ENCODE results near the gene HTR1E. TPM values are rescaled to one million over a fixed set of nuclear protein-coding genes. Genes with fewer than 3 reads are reported as not detected.
"Not testable (repeated sequence)": the region's sequence is repeated elsewhere in the genome, so short reads cannot be mapped to it uniquely, and the experiment has no call there.

HTR1E gene
- total and polyA plus RNA-seq, 2 donors (not counting 1 experiment from before 2014, with no cell fraction given) = not detected

DNA sequence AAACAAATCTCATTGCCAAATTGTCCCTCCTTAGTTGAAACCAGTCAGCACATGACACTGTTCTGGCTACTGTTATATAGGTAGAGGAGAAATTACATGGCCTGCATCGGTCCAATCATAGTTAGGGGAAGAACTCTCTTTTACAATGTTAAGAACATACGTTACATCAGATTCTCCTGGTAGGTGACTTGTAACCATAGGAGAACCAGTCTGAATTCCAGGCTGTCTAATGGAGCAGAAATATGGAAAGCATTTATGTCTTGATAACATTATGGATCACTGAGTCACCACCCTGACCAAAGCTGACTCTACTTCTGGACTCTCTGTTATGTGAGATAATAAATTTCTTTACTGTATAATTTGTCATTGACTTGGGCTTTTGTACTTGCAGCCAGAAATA is 40.9 kb downstream of the HTR1E start:
- no peaks in the 10 kb centered on the region for H3K9me3 ChIP-seq (ENCODE audit: control insufficient read depth, insufficient read depth, low read depth, low read length)
- no peaks in the 10 kb centered on the region for H4K20me1 ChIP-seq (ENCODE audit: control insufficient read depth, extremely low read depth, insufficient read depth, low read length)
- H3K27me3 ChIP-seq (ENCODE audit: control insufficient read depth, insufficient read depth, low read length) = no peaks in the 10 kb centered on the region
- no peak overlapping the region for H3K27ac ChIP-seq (ENCODE audit: insufficient read depth, low read length)
- no peak overlapping the region for H2AFZ ChIP-seq (ENCODE audit: low read length)
- H3K36me3 ChIP-seq (ENCODE audit: control insufficient read depth, insufficient read depth, low read length) = no peaks in the 10 kb centered on the region
- no peak overlapping the region for H3K4me3 ChIP-seq (replicated peaks in 1 of 4; ENCODE audit: control extremely low read depth in 1 of 4, insufficient read depth in 1 of 4, low read depth in 3 of 4, low read length in 4 of 4)
- H3K9ac ChIP-seq (ENCODE audit: insufficient read depth, low read length) = no peak overlapping the region
- no peaks in the 10 kb centered on the region for H3K4me1 ChIP-seq (ENCODE audit: control insufficient read depth, extremely low read depth, insufficient read depth, low read length)
- no peak overlapping the region for H3K4me2 ChIP-seq (ENCODE audit: extremely low read depth, insufficient read depth, low read length)
- H3K79me2 ChIP-seq (ENCODE audit: control insufficient read depth, insufficient read depth, low read length) = no peaks in the 10 kb centered on the region
- no peak for DNase-seq (ENCODE audit: low read depth in 2 of 2)
- no peak for TF ChIP-seq EZH2 (IDR thresholded peaks at IDR 0.05; ENCODE audit: low read length, missing control alignments)
- TF ChIP-seq, protein P1, sequence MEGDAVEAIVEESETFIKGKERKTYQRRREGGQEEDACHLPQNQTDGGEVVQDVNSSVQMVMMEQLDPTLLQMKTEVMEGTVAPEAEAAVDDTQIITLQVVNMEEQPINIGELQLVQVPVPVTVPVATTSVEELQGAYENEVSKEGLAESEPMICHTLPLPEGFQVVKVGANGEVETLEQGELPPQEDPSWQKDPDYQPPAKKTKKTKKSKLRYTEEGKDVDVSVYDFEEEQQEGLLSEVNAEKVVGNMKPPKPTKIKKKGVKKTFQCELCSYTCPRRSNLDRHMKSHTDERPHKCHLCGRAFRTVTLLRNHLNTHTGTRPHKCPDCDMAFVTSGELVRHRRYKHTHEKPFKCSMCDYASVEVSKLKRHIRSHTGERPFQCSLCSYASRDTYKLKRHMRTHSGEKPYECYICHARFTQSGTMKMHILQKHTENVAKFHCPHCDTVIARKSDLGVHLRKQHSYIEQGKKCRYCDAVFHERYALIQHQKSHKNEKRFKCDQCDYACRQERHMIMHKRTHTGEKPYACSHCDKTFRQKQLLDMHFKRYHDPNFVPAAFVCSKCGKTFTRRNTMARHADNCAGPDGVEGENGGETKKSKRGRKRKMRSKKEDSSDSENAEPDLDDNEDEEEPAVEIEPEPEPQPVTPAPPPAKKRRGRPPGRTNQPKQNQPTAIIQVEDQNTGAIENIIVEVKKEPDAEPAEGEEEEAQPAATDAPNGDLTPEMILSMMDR (conservative IDR thresholded peaks at IDR 0.05 in 1 of 2, IDR thresholded peaks at IDR 0.05 in 1 of 2; ENCODE audit: low read depth in 1 of 2, low read length in 2 of 2) = no peak

DNA sequence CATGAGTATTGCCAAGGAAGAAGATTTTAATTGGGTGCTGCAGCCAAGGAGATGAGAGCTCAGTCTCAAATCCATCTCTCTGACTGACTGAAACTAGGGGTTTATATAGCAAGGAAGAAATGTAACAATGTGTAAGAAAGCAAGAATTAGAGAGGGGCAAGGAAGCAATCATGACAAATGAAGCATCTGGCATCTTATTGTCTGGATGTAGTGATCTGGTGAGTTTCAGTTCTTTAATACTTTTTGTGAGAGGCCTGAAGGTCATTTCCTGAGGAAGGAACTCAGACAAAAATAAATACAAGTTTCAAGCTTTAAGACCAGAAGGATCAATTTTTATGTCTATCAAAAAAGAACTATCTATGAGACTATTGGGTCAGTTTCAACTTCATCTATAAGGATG is 64.2 kb downstream of the HTR1E start:
- no peak overlapping the region for H3K4me2 ChIP-seq (ENCODE audit: extremely low read depth, insufficient read depth, low read length)
- H4K20me1 ChIP-seq (ENCODE audit: control insufficient read depth, extremely low read depth, insufficient read depth, low read length) = no peaks in the 10 kb centered on the region
- H3K79me2 ChIP-seq (ENCODE audit: control insufficient read depth, insufficient read depth, low read length) = no peaks in the 10 kb centered on the region
- H3K9ac ChIP-seq (ENCODE audit: insufficient read depth, low read length) = no peak overlapping the region
- no peaks in the 10 kb centered on the region for H3K36me3 ChIP-seq (ENCODE audit: control insufficient read depth, insufficient read depth, low read length)
- H3K4me3 ChIP-seq (replicated peaks in 1 of 4; ENCODE audit: control extremely low read depth in 1 of 4, insufficient read depth in 1 of 4, low read depth in 3 of 4, low read length in 4 of 4) = no peak overlapping the region
- no peak overlapping the region for H3K27ac ChIP-seq (ENCODE audit: insufficient read depth, low read length)
- no peak overlapping the region for H2AFZ ChIP-seq (ENCODE audit: low read length)
- no peaks in the 10 kb centered on the region for H3K4me1 ChIP-seq (ENCODE audit: control insufficient read depth, extremely low read depth, insufficient read depth, low read length)
- TF ChIP-seq, protein P1 (conservative IDR thresholded peaks at IDR 0.05 in 1 of 2, IDR thresholded peaks at IDR 0.05 in 1 of 2; ENCODE audit: low read depth in 1 of 2, low read length in 2 of 2) = no peak
- TF ChIP-seq EZH2 (IDR thresholded peaks at IDR 0.05; ENCODE audit: low read length, missing control alignments) = no peak
- DNase-seq (ENCODE audit: low read depth in 2 of 2) = no peak
- H3K27me3 ChIP-seq (ENCODE audit: control insufficient read depth, insufficient read depth, low read length) = no peaks in the 10 kb centered on the region
- H3K9me3 ChIP-seq (ENCODE audit: control insufficient read depth, insufficient read depth, low read depth, low read length) = no peaks in the 10 kb centered on the region

DNA sequence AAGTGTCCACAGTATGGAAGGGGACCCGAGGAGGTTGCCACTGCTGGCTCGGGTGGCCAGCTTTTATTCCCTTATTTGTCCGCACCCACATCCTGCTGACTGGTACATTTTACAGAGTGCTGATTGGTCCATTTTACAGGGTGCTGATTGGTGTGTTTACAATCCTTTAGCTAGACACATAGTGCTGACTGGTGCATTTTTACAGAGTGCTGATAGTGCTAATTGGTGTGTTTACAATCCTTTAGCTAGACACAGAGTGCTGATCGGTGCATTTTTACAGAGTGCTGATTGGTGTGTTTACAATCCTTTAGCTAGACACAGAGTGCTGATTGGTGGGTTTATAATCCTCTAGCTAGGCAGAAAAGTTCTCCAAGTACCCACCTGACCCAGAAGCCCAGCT is 65.1 kb downstream of the HTR1E start:
- not testable (repeated sequence) for H3K4me1 ChIP-seq (ENCODE audit: control insufficient read depth, extremely low read depth, insufficient read depth, low read length); H3K79me2 ChIP-seq (ENCODE audit: control insufficient read depth, insufficient read depth, low read length); H3K9me3 ChIP-seq (ENCODE audit: control insufficient read depth, insufficient read depth, low read depth, low read length); H4K20me1 ChIP-seq (ENCODE audit: control insufficient read depth, extremely low read depth, insufficient read depth, low read length); H2AFZ ChIP-seq (ENCODE audit: low read length); H3K4me2 ChIP-seq (ENCODE audit: extremely low read depth, insufficient read depth, low read length); DNase-seq (ENCODE audit: low read depth in 2 of 2); H3K9ac ChIP-seq (ENCODE audit: insufficient read depth, low read length); H3K36me3 ChIP-seq (ENCODE audit: control insufficient read depth, insufficient read depth, low read length); H3K27me3 ChIP-seq (ENCODE audit: control insufficient read depth, insufficient read depth, low read length); H3K4me3 ChIP-seq (replicated peaks in 1 of 4; ENCODE audit: control extremely low read depth in 1 of 4, insufficient read depth in 1 of 4, low read depth in 3 of 4, low read length in 4 of 4); H3K27ac ChIP-seq (ENCODE audit: insufficient read depth, low read length)

DNA sequence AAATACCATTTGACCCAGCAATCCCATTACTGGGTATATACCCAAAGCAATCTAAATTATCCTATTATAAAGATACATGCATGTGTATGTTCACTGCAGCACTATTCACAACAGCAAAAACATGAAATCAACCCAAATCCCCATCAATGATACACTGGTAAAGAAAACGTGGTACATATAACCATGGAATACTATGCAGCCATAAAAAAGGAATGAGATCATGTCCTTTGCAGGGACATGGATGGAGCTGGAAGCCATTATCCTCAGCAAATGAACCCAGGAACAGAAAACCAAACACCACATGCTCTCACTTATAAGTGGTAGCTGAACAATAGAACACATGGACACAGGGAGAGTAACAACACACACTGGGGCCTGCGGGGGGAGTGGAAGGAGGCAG is 69.2 kb downstream of the HTR1E start:
- not testable (repeated sequence) for H3K79me2 ChIP-seq (ENCODE audit: control insufficient read depth, insufficient read depth, low read length); H3K9ac ChIP-seq (ENCODE audit: insufficient read depth, low read length); H3K4me3 ChIP-seq (replicated peaks in 1 of 4; ENCODE audit: control extremely low read depth in 1 of 4, insufficient read depth in 1 of 4, low read depth in 3 of 4, low read length in 4 of 4); H3K27me3 ChIP-seq (ENCODE audit: control insufficient read depth, insufficient read depth, low read length); H2AFZ ChIP-seq (ENCODE audit: low read length); DNase-seq (ENCODE audit: low read depth in 2 of 2); H3K27ac ChIP-seq (ENCODE audit: insufficient read depth, low read length); H3K4me2 ChIP-seq (ENCODE audit: extremely low read depth, insufficient read depth, low read length); H3K9me3 ChIP-seq (ENCODE audit: control insufficient read depth, insufficient read depth, low read depth, low read length); H3K4me1 ChIP-seq (ENCODE audit: control insufficient read depth, extremely low read depth, insufficient read depth, low read length); H4K20me1 ChIP-seq (ENCODE audit: control insufficient read depth, extremely low read depth, insufficient read depth, low read length); H3K36me3 ChIP-seq (ENCODE audit: control insufficient read depth, insufficient read depth, low read length)

DNA sequence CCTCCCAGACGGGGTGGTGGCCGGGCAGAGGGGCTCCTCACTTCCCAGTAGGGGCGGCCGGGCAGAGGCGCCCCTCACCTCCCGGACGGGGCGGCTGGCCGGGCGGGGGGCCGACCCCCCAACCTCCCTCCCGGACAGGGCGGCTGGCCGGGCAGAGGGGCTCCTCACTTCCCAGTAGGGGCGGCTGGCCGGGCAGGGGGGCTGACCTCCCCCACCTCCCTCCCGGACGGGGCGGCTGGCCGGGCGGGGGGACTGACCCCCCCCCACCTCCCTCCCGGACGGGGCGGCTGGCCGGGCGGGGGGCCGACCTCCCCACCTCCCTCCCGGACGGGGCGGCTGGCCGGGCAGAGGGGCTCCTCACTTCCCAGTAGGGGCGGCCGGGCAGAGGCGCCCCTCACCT is 72.3 kb downstream of the HTR1E start:
- not testable (repeated sequence) for H3K4me3 ChIP-seq (replicated peaks in 1 of 4; ENCODE audit: control extremely low read depth in 1 of 4, insufficient read depth in 1 of 4, low read depth in 3 of 4, low read length in 4 of 4); H3K9me3 ChIP-seq (ENCODE audit: control insufficient read depth, insufficient read depth, low read depth, low read length); H3K36me3 ChIP-seq (ENCODE audit: control insufficient read depth, insufficient read depth, low read length); H3K27ac ChIP-seq (ENCODE audit: insufficient read depth, low read length); H3K9ac ChIP-seq (ENCODE audit: insufficient read depth, low read length); H4K20me1 ChIP-seq (ENCODE audit: control insufficient read depth, extremely low read depth, insufficient read depth, low read length); H2AFZ ChIP-seq (ENCODE audit: low read length); DNase-seq (ENCODE audit: low read depth in 2 of 2); H3K27me3 ChIP-seq (ENCODE audit: control insufficient read depth, insufficient read depth, low read length); H3K4me2 ChIP-seq (ENCODE audit: extremely low read depth, insufficient read depth, low read length); H3K4me1 ChIP-seq (ENCODE audit: control insufficient read depth, extremely low read depth, insufficient read depth, low read length); H3K79me2 ChIP-seq (ENCODE audit: control insufficient read depth, insufficient read depth, low read length)
